HG02678 (cell line): ENCODE results near the gene EXOC1.
A peak's percentile ranks its signal among the peaks of the same experiment; 100 is the strongest.
"Not testable (repeated sequence)": the region's sequence is repeated elsewhere in the genome, so short reads cannot be mapped to it uniquely, and the experiment has no call there.

ENCODE experiments used
- ATAC-seq: cut with Tn5 transposase; IDR thresholded peaks from one replicate; pipeline ENCODE4 v1.9.1; 2021; ENCODE audit warnings: mild to moderate bottlenecking, moderate library complexity; ENCODE audit not compliant: unreplicated experiment

Gene EXOC1

GRCh38 chr4:55906323-55906722 lies 52.9 kb downstream of the EXOC1 start:
- ATAC-seq, result no peak

GRCh38 chr4:55906989-55907388 lies 53.5 kb downstream of the EXOC1 start:
- ATAC-seq, result no peak

- no peak for ATAC-seq
These were observed 54.0 kb downstream of the EXOC1 start for GRCh38 chr4:55907469-55907868.

- ATAC-seq, result no peak
These were observed 56.7 kb downstream of the EXOC1 start for GRCh38 chr4:55910140-55910539.

- ATAC-seq, result no peak
These were observed 58.8 kb downstream of the EXOC1 start for GRCh38 chr4:55912249-55912648.

- no peak for ATAC-seq
These were observed 67.1 kb downstream of the EXOC1 start for GRCh38 chr4:55920571-55920970.

- ATAC-seq, result no peak
These were observed 67.6 kb downstream of the EXOC1 start for GRCh38 chr4:55921093-55921492.

- no peak for ATAC-seq
These were observed 71.8 kb downstream of the EXOC1 start for GRCh38 chr4:55925241-55925640.

- no peak for ATAC-seq
These were observed 73.2 kb downstream of the EXOC1 start for GRCh38 chr4:55926610-55927009.

GRCh38 chr4:55927803-55928437 lies 74.5 kb downstream of the EXOC1 start:
- ATAC-seq, result no peak

GRCh38 chr4:55928846-55929245 lies 75.4 kb downstream of the EXOC1 start:
- ATAC-seq, result no peak

GRCh38 chr4:55931043-55931442 lies 77.6 kb downstream of the EXOC1 start:
- ATAC-seq, result no peak

- no peak for ATAC-seq
These were observed 78.4 kb downstream of the EXOC1 start for GRCh38 chr4:55931833-55932232.

- no peak for ATAC-seq
These were observed 79.1 kb downstream of the EXOC1 start for GRCh38 chr4:55932511-55932910.

- ATAC-seq, result no peak
These were observed 80.2 kb downstream of the EXOC1 start for GRCh38 chr4:55933611-55934010.

GRCh38 chr4:55935907-55936306 lies 82.5 kb downstream of the EXOC1 start:
- ATAC-seq, result not testable (repeated sequence)

- no peak for ATAC-seq
These were observed 85.0 kb downstream of the EXOC1 start for GRCh38 chr4:55938481-55938880.

- ATAC-seq, result no peak
These were observed 86.0 kb downstream of the EXOC1 start for GRCh38 chr4:55939421-55939820.

- no peak for ATAC-seq
These were observed 88.5 kb downstream of the EXOC1 start for GRCh38 chr4:55941881-55942396.

- ATAC-seq, result peak; percentile 33
These were observed 93.9 kb downstream of the EXOC1 start for GRCh38 chr4:55947254-55947882.

- peak; percentile 9 for ATAC-seq
These were observed 94.7 kb downstream of the EXOC1 start for GRCh38 chr4:55947912-55948725.
